ENCODE data around the gene RAG2.
A peak's percentile ranks its signal among the peaks of the same experiment; 100 is the strongest.

Gene RAG2

GRCh38 chr11:36594316-36594989 lies 3.6 kb downstream of the RAG2 start, which contains the start of gene IFTAP:
Gene IFTAP, plus strand, starts transcription at chr11:36594502. Its CDS starts 15,602 bp downstream, at chr11:36610104.
- peak within 1 kb of the TSS; percentile 78 for H3K4me3 ChIP-seq (ENCODE audit: low read depth, low read length)
- TF ChIP-seq, protein P1, sequence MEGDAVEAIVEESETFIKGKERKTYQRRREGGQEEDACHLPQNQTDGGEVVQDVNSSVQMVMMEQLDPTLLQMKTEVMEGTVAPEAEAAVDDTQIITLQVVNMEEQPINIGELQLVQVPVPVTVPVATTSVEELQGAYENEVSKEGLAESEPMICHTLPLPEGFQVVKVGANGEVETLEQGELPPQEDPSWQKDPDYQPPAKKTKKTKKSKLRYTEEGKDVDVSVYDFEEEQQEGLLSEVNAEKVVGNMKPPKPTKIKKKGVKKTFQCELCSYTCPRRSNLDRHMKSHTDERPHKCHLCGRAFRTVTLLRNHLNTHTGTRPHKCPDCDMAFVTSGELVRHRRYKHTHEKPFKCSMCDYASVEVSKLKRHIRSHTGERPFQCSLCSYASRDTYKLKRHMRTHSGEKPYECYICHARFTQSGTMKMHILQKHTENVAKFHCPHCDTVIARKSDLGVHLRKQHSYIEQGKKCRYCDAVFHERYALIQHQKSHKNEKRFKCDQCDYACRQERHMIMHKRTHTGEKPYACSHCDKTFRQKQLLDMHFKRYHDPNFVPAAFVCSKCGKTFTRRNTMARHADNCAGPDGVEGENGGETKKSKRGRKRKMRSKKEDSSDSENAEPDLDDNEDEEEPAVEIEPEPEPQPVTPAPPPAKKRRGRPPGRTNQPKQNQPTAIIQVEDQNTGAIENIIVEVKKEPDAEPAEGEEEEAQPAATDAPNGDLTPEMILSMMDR (IDR thresholded peaks at IDR 0.05; ENCODE audit: insufficient read depth, low read length, missing control alignments): no peak
- CTCF ChIA-PET: interaction anchor here (0.6 to 2.8 kb wide), 2 partner anchors 30 to 102 kb away, joined by 3 to 11 read pairs; no protein-coding TSS in a partner anchor

GRCh38 chr11:36591433-36591832 lies 6.6 kb downstream of the RAG2 start:
- no peak overlapping the region for H3K4me3 ChIP-seq (ENCODE audit: low read depth, low read length)
- CTCF ChIA-PET: no interaction called here
- DNase-seq (ENCODE audit: low read depth, low spot score): no peak
- TF ChIP-seq, protein P1 (IDR thresholded peaks at IDR 0.05; ENCODE audit: insufficient read depth, low read length, missing control alignments): no peak
- POLR2A ChIA-PET: no interaction called here

More at GRCh38 chr11:36594316-36594989, 3.6 kb downstream of the RAG2 start, which contains the start of gene IFTAP:
- POLR2A ChIA-PET: interaction anchor here (0.6 kb wide), 1 partner anchor 84 kb away, joined by 3 read pairs; the partner anchor contains the start of gene TRAF6
- peak; percentile 65 for DNase-seq (ENCODE audit: low read depth, low spot score)

GRCh38 chr11:36590513-36590912 lies 7.5 kb downstream of the RAG2 start:
- POLR2A ChIA-PET: no interaction called here

GRCh38 chr11:36588099-36588498 lies 9.9 kb downstream of the RAG2 start:
- CTCF ChIA-PET: interaction anchor here (1.5 kb wide), 1 partner anchor 23 kb away, joined by 5 read pairs; no protein-coding TSS in a partner anchor
- DNase-seq (ENCODE audit: low read depth, low spot score): no peak
- POLR2A ChIA-PET: no interaction called here
- TF ChIP-seq, protein P1 (IDR thresholded peaks at IDR 0.05; ENCODE audit: insufficient read depth, low read length, missing control alignments): no peak
- H3K4me3 ChIP-seq (ENCODE audit: low read depth, low read length): no peak overlapping the region

More at GRCh38 chr11:36590513-36590912, 7.5 kb downstream of the RAG2 start:
- TF ChIP-seq, protein P1 (IDR thresholded peaks at IDR 0.05; ENCODE audit: insufficient read depth, low read length, missing control alignments): no peak
- CTCF ChIA-PET: no interaction called here
- H3K4me3 ChIP-seq (ENCODE audit: low read depth, low read length): no peak overlapping the region
- no peak for DNase-seq (ENCODE audit: low read depth, low spot score)

GRCh38 chr11:36586543-36586942 lies 11.5 kb downstream of the RAG2 start:
- POLR2A ChIA-PET: no interaction called here
- H3K4me3 ChIP-seq (ENCODE audit: low read depth, low read length): no peak overlapping the region
- CTCF ChIA-PET: no interaction called here
- TF ChIP-seq, protein P1 (IDR thresholded peaks at IDR 0.05; ENCODE audit: insufficient read depth, low read length, missing control alignments): no peak
- DNase-seq (ENCODE audit: low read depth, low spot score): no peak

- CTCF ChIA-PET: no interaction called here
- H3K4me3 ChIP-seq (ENCODE audit: low read depth, low read length): no peak overlapping the region
- TF ChIP-seq, protein P1 (IDR thresholded peaks at IDR 0.05; ENCODE audit: insufficient read depth, low read length, missing control alignments): no peak
- POLR2A ChIA-PET: no interaction called here
- DNase-seq (ENCODE audit: low read depth, low spot score): no peak
Observed at GRCh38 chr11:36583667-36584066, 14.4 kb downstream of the RAG2 start.
